HG03521 (cell line): ENCODE data around the gene ATP1A4.

Experiments used
- ATAC-seq: cut with Tn5 transposase; IDR thresholded peaks from one replicate; pipeline ENCODE4 v1.9.1; 2021; ENCODE audit warnings: mild to moderate bottlenecking, moderate library complexity; ENCODE audit not compliant: unreplicated experiment

Gene ATP1A4

GRCh38 chr1:160169553-160170399 is 18.4 kb downstream of the ATP1A4 start:
- ATAC-seq, result no peak

- ATAC-seq, result no peak
Observed at GRCh38 chr1:160171354-160171753, 20.0 kb downstream of the ATP1A4 start.

- ATAC-seq, result no peak
Observed at GRCh38 chr1:160171980-160172379, 20.6 kb downstream of the ATP1A4 start.

DNA sequence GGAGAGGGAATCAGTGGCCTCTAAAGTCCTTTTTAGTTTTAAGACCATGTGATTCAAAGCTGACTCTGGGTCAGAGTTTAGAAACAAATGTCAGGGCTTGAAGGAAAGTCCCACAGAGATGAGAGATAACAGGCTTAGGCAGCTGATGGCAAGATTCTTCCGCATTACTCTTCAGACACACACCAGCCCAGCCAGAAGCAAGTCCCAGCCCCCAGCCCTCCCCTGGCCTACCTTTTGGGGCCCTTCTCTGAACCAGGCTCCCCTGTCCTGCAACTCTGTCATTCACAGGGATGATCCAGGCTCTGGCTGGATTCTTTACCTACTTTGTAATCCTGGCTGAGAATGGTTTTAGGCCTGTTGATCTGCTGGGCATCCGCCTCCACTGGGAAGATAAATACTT is 25.8 kb downstream of the ATP1A4 start:
- no peak for ATAC-seq

DNA sequence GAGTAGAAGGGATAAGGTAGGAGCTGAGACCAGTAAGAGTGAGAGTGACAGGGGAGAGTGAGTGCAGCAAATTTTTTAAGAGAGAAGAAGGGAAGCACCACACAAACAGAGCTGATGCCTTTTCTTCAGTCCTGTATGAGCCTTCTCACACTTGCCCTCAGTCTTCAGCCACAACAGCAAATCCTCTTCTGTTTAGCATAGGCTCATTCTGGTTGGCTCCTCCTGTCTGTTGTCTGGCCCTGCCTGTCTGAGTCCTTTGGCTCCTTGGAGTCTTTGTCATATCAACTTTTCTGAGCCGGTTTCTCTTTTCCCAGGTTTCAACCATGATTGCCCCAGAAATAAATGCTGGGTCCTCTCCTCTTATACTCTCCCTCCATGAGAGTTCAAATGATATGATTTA is 26.3 kb downstream of the ATP1A4 start:
- ATAC-seq, result no peak

- ATAC-seq, result no peak
Observed at GRCh38 chr1:160178731-160179130, 27.3 kb downstream of the ATP1A4 start.

- no peak for ATAC-seq
Observed at GRCh38 chr1:160179336-160179735, 27.9 kb downstream of the ATP1A4 start.

GRCh38 chr1:160186246-160186645 is 34.8 kb downstream of the ATP1A4 start:
- no peak for ATAC-seq

- no peak for ATAC-seq
Observed at GRCh38 chr1:160186729-160187128, 35.3 kb downstream of the ATP1A4 start.

GRCh38 chr1:160187407-160187806 is 36.0 kb downstream of the ATP1A4 start:
- no peak for ATAC-seq

DNA sequence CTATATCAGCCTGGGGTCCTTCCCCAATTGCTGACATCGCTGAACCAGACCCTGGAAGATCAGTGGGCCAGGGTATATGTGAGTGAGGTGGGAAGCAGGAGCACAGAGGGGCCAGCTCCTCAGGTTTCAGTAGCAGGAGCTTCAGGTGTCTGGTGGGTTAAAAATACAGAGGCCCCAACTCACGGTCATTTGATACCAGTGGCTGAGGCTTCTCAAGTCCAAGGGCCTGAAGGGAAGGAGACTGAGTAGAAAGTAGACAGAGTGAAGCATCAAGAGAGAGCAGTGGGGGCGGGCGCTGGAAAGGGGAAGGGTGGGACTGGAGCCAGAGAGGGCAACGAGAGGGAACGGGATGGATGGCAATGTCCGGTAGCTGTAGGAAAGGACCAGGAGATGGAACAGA is 36.9 kb downstream of the ATP1A4 start:
- no peak for ATAC-seq

DNA sequence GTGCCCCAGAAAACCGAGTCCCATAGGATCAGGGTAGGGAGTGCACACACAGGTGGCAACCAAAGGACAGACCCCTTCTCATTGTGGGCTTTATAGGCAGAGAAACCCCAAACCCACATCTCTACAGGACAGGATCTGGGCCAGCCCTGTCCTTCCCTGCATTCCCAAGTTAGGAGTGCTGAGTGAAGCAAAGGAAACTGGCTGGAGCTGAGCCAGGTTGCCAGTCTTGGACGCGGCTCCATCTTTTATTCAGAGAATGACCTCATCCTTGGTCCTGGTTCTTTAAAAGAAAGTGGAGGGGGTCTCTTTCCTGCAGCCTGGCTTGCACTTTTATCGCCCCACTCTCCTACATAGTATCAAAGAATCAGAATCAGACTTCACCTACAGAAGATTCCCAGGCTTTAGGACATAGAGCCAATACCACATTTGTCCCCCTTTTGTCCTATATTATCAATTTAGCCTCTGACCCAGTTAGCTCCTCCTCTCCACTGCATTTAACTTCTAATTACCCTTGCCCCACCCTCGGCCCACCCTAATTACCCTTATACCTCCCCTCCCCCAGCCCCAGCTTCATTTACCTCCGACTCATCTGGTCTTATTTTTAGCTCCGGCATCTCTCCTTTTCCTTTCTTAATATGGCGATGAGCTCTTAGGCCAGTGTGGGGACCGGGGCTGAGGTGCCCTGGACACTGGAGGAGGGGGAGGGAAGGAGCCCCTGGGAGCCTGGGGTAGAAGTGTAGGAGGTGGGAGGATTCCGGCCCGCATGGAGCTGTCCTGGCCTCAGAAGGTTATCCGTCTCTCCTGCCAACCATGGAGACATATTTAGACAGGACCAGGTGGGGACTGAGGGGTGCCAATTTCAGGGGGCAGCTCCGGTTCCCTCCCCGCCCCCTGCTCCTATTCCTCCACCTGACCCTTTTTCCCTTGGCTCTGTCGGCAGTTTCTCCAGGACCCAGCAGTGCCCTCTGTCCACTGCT is 38.5 kb downstream of the ATP1A4 start, which contains the start of gene CASQ1:
Gene CASQ1, plus strand, starts transcription at position 927 of the 977 bp plus-strand sequence. CDS start 177 bp downstream, outside the sequence.
- ATAC-seq, result no peak

DNA sequence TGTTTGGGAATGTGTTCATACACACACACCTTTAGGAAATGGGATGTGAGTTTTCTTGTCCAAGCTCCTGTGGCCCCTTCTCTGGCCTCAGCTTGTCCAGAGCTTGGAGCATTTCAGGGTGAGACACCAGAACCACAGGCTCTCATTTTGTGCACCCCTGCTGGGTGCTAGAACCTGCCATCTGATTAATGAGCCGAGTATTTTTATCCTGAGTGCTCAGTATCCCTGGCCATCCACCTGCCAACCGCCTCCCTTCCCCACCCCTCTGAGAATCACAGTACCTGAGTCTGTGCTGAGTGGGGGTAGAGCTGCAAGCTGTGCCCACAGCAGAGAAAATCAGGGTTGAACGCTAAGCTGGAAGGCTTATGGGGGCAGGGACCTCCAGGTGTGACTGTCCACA is 40.4 kb downstream of the ATP1A4 start:
- no peak for ATAC-seq

- ATAC-seq, result no peak
Observed at GRCh38 chr1:160192234-160192633, 40.8 kb downstream of the ATP1A4 start.

DNA sequence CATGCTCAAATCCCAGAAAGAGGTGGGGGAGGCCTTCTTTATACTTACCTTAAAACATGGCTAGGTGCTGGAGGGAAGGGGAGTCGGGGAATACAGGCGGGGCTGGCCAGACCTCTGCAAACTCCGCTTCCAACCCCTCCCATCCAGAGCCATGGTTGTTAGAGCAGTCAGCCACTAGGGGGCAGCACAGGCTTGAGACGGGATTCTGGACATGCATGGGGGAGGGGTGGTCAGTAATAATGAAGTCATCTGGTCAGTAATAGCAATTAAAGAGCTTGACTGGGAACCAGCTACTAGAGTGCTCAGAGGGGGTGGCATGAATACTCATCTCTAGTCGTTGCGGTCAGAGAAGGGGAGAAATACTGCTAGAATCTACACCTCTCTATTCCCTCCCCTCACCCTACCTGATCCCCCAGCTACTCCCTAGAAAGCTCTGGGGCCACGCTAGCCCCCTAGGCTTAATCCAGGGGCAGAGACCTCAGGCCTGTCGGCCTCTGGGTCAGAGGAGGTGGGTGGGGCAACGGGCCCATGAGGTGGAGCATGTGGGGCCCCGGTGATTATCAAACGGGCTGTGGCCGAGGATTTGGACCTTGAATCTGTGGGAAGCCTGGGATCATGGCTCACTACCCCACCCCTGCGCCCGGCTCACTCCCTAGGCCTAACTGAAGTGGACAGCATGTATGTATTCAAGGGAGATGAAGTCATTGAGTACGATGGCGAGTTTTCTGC is 41.9 kb downstream of the ATP1A4 start:
- ATAC-seq, result peak; percentile 64

DNA sequence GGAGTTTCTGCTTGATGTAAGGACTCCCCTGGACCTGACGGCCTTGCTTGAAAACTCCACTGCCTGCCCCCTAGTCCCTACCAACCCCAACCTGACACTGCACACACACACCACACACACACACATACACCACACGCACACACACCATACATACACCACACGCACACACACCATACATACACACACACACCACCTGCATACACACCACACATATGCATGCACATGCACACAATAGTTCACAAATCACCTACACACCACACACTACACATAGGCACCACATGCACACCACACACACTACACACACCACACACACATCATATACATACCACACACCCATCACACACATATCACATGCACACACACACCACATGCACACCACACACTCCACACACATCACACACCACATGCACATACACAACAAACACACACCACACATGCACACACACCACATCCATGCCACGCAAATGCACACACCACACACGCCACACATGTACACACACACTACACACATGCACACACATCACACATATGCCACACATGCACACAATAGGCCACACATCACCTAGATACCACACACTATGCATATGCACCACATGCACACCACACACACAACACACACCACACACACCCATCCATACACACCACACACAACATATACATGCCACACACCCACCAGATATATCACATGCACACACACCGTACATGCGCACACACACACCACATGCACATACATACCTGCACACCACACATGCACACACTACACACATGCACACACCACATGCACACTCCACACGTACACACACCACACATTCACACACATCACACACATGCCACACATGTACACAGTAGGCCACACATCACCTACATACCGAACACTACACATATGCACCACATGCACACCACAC is 42.7 kb downstream of the ATP1A4 start:
- no peak for ATAC-seq

DNA sequence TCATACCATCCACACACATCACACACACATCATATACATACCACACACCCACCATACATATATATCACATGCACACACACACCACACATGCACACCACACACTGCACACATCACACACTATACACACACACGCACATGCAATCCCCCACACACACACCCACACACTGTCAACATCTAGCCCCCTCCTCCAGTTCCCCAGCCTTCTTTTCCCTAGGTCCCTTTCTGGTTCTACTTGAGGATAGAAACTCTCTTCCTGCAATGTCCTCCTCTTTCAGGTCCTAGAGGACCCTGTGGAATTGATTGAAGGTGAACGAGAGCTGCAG is 43.3 kb downstream of the ATP1A4 start:
- ATAC-seq, result no peak

DNA sequence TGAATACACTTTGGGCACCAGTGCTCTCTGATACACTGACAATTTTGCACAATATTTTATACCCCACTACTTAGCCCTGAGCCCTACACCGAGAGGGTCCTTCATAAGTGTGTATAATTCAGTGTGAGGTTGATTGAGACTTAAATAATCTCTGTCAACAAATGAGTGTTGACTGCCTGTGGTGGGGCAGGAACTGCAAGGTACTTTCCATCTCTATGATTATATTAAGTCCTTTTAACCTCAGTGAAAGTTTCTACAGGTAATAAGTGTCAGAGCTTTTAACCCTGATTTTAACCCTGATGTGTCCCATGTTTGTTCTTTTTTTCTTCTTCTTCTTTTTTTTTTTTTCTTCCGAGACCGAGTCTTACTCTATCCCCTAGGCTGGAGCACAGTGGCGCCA is 44.7 kb downstream of the ATP1A4 start:
- ATAC-seq, result no peak

- ATAC-seq, result no peak
Observed at GRCh38 chr1:160197231-160197630, 45.8 kb downstream of the ATP1A4 start.

- no peak for ATAC-seq
Observed at GRCh38 chr1:160200786-160201185, 49.4 kb downstream of the ATP1A4 start.
